DMS79 treated with DMSO at 0.1 percent for 48 hours (cell line): ENCODE measurements around the gene ZNF681.
"Not testable (repeated sequence)": the region's sequence is repeated elsewhere in the genome, so short reads cannot be mapped to it uniquely, and the experiment has no call there.

Experiments
- DNase-seq: peaks from one replicate; lab custom pipeline; 2025; lab: John Stamatoyannopoulos, UW

The ZNF681 gene

GRCh38 chr19:23692937-23693336, 65.8 kb downstream of the ZNF681 start:
- DNase-seq, result not testable (repeated sequence)
